ENCODE data around the gene PFKFB1.

The PFKFB1 gene

DNA sequence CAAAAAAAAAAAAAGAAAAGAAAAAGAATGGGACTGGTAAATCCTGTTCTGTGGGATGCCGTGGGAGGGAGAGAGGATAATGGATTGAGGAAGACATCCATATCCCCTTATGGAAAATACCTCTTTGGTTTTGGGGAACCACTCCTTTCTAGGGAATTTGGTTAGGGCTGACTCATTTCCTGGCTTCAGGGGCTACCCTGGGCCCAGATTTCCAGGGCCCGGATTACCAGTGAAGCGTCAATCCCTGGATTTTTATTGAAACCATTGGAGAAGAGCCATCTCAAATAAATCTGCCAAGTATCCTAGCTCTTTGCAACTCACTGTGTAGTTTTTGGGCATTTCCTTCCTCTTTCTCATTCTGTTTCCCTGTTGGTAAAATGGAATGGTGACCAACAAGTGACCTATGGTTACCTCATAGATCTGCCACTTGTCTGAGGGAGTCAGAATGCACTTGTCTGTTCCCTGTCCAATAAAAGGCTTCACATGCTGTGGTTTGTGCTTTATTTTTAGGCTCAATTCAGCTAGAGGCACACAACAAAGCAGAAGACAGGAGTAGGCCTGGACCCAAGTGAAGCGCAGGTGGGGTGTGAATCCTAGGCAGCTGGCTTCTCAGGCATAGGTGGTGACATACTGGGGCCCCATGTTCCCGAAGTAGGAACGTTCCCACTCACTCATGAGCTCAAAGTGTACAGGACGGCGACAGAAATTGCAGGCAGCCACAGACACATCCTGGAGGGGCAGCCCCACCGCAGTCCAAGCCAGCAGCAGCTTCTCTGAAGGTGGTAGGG, 14.8 kb upstream of the PFKFB1 start:
- no peak overlapping the region for H3K4me3 ChIP-seq (ENCODE audit: low read depth, low read length)
- no peaks in the 10 kb centered on the region; the same call in 1 of the 2 replicates for H3K36me3 ChIP-seq
- H3K27me3 ChIP-seq = no peaks in the 10 kb centered on the region
- TF ChIP-seq, protein P1, sequence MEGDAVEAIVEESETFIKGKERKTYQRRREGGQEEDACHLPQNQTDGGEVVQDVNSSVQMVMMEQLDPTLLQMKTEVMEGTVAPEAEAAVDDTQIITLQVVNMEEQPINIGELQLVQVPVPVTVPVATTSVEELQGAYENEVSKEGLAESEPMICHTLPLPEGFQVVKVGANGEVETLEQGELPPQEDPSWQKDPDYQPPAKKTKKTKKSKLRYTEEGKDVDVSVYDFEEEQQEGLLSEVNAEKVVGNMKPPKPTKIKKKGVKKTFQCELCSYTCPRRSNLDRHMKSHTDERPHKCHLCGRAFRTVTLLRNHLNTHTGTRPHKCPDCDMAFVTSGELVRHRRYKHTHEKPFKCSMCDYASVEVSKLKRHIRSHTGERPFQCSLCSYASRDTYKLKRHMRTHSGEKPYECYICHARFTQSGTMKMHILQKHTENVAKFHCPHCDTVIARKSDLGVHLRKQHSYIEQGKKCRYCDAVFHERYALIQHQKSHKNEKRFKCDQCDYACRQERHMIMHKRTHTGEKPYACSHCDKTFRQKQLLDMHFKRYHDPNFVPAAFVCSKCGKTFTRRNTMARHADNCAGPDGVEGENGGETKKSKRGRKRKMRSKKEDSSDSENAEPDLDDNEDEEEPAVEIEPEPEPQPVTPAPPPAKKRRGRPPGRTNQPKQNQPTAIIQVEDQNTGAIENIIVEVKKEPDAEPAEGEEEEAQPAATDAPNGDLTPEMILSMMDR (IDR thresholded peaks at IDR 0.05; ENCODE audit: low read depth, low read length) = no peak
- DNase-seq = no peak
- no peaks in the 10 kb centered on the region for H3K4me1 ChIP-seq
- H3K9me3 ChIP-seq = no peaks in the 10 kb centered on the region

DNA sequence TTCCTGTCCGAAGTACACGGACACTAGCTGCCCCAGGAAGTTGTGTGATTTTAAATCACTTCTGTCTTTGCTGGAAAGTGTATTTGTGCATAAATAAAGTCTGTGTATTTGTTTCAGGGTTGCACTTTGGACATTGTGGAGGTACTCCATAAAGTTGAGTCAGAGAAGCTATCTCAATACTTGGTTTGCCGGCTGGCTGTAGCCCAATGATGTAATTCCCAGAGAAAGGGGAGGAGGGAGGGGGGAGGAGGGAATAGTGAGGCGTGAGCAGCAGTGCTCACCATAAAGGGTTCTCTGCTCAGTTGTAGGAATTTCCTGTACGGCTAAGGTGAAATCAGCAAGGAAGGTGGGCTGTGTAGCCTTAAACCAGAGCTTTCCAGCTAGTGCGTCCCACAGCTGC, 13.7 kb upstream of the PFKFB1 start:
- Histone ChIP-seq H3K36me3 (peaks cover 6% of the 10 kb centered on the region), H3K4me3 (ENCODE audit: low read depth, low read length) (no peak overlapping the region), H3K27me3 (no peaks in the 10 kb centered on the region), H3K4me1 (no peaks in the 10 kb centered on the region), H3K9me3 (no peaks in the 10 kb centered on the region)
- no peak for DNase-seq
- TF ChIP-seq, protein P1 (IDR thresholded peaks at IDR 0.05; ENCODE audit: low read depth, low read length) = no peak

DNA sequence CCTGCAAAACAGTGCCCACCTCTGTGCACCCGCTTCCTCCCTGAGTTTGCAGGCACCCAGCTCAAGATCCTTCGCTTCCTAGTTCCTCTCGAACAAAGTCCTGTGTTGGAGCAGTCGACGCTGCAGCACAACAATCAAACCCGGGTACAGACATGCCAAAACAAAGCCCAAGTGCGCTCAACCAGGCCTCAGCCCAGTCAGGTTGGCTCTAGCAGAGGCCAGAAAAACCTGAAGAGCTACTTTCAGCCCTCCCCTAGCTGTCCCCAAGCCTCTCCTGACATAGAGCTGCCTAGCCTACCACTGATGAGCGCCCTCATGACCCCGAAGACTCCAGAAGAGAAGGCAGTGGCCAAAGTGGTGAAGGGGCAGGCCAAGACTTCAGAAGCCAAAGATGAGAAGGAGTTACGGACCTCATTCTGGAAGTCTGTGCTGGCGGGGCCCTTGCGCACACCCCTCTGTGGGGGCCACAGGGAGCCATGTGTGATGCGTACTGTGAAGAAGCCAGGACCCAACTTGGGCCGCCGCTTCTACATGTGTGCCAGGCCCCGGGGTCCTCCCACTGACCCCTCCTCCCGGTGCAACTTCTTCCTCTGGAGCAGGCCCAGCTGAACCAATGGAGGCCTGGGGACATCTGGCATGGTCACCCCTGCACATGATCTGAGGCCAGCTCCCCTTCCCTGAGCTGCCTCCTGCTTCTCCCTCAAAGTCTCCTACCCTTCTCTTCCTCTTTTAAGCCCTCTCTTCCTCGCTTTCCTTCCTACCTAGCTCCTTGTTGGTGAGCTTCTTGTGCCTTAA, 13.0 kb upstream of the PFKFB1 start:
- Histone ChIP-seq H3K9me3 (no peaks in the 10 kb centered on the region), H3K4me3 (ENCODE audit: low read depth, low read length) (no peak overlapping the region), H3K36me3 (peaks cover 6% of the 10 kb centered on the region), H3K27me3 (no peaks in the 10 kb centered on the region), H3K4me1 (no peaks in the 10 kb centered on the region)
- TF ChIP-seq, protein P1 (IDR thresholded peaks at IDR 0.05; ENCODE audit: low read depth, low read length) = no peak
- no peak for DNase-seq

DNA sequence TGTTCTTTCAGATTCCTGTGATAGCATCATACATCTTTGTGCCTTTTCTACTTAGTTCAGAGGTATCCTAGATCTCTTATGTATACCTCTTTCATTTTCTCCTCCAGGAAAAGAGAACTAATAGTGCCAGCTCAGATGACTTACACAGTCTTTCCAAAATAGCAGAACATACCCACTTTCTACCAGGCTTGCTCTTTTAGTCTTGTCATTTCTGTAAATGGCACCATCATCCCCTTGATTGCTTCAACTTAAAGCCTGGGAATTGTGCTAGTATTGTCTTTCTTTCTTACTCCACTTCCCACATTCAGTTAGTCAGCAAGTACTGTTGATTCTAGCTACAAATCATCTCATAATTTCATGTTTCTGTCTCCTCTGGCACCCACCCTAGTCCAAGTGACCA, 11.3 kb upstream of the PFKFB1 start:
- TF ChIP-seq, protein P1 (IDR thresholded peaks at IDR 0.05; ENCODE audit: low read depth, low read length) = no peak
- H3K27me3 ChIP-seq = no peaks in the 10 kb centered on the region
- H3K4me3 ChIP-seq (ENCODE audit: low read depth, low read length) = no peak overlapping the region
- H3K9me3 ChIP-seq = no peaks in the 10 kb centered on the region
- H3K36me3 ChIP-seq = peaks cover 6% of the 10 kb centered on the region
- DNase-seq = no peak
- no peaks in the 10 kb centered on the region for H3K4me1 ChIP-seq

DNA sequence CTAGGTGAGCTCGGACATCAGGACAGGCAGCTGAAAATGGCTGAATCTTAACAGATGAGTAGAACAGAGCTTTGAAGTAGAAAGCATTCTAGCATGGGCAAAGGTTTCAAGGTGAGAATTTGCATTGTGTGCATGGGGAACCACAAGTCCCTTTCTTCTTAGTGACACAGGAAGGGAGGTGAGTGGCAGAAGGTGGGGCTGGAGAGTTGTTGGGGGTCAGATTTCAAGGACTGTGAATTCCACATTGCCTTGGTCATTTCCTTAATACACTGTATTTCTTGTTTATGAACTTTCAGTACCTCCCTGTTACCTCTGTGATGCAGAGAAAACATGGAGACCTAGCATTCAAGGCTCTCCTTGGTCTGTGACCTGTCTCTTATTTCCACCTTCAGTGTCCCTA, 10.2 kb upstream of the PFKFB1 start:
- peaks cover 6% of the 10 kb centered on the region for H3K36me3 ChIP-seq
- H3K9me3 ChIP-seq = no peaks in the 10 kb centered on the region
- no peaks in the 10 kb centered on the region for H3K27me3 ChIP-seq
- TF ChIP-seq, protein P1 (IDR thresholded peaks at IDR 0.05; ENCODE audit: low read depth, low read length) = no peak
- no peaks in the 10 kb centered on the region for H3K4me1 ChIP-seq
- H3K4me3 ChIP-seq (ENCODE audit: low read depth, low read length) = no peak overlapping the region
- DNase-seq = no peak
